ENCODE results near the gene HYKK. TPM values are rescaled to one million over a fixed set of nuclear protein-coding genes. Genes with fewer than 3 reads are reported as not detected.
A peak's percentile ranks its signal among the peaks of the same experiment; 100 is the strongest.

The HYKK gene
- total and polyA plus RNA-seq, 2 of the 13 experiments (the other 11 are each of a cell fraction or from before 2014, with no cell fraction given), result 3.5 to 5.4 TPM

DNA sequence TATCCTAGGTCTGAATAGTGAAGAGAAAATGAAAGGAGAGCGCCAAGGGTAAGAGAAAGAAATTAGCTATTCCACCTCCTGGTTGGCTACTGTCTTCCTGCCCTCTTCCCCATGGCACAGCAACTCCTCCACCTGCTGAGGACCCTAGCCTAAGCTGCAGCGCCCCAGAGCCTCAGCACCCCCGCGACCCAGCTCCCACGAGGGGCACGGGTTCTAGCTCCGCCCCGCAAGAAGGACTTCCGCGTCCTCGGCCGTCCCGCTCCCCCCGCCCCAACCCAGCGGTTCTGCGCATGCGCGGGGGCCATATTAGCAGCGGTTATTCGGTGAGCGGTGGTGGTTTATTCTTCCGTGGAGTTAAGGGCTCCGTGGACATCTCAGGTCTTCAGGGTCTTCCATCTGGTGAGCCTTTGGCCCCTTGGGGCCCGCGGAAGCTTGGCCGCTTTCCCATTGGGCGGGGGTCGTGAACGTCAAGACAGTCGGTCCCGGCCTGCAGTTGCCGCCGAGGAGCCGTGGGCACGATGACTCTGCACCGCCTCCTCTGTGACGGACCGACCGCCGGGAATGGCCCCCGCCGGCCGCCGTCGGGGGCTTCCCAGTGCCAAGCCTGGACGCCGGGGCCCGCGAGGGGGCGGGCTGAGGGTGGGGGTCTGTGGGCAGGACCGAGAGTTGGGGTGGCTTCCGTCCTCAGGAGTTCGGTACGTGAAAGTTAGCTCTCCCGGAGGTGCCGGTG lies 32.9 kb downstream of the HYKK start, which contains the start of gene PSMA4 (continued):
- TF ChIP-seq KLF13 (CRISPR knock-in tag; IDR thresholded peaks at IDR 0.05) (no peak), ZNF329 (CRISPR knock-in tag; IDR thresholded peaks at IDR 0.05; ENCODE audit: low read depth) (0 out of 2 replicates have a peak, but pooled peaks have one; percentile 67), SP5 (CRISPR knock-in tag; IDR thresholded peaks at IDR 0.05; ENCODE audit: borderline replicate concordance, low read depth) (peak; percentile 38; the same call in 1 of the 2 replicates), NFRKB (IDR thresholded peaks at IDR 0.05) (no peak), ZNF24 (IDR thresholded peaks at IDR 0.05) (no peak), ZNF138 (CRISPR knock-in tag; IDR thresholded peaks at IDR 0.05; ENCODE audit: low read depth) (no peak), ZNF446 (CRISPR knock-in tag; IDR thresholded peaks at IDR 0.05) (no peak), CC2D1A (CRISPR knock-in tag; IDR thresholded peaks at IDR 0.05) (no peak; the same call in 1 of the 2 replicates), ARNT2 (CRISPR knock-in tag; IDR thresholded peaks at IDR 0.05; ENCODE audit: low read depth) (peak; percentile 57; the same call in 1 of the 2 replicates), TOE1 (CRISPR knock-in tag; IDR thresholded peaks at IDR 0.05) (no peak), ZBTB3 (CRISPR knock-in tag; IDR thresholded peaks at IDR 0.05; ENCODE audit: borderline replicate concordance, low read depth) (no peak), FOXO1 (CRISPR knock-in tag; IDR thresholded peaks at IDR 0.05) (no peak)
- TF ChIP-seq, protein P1, sequence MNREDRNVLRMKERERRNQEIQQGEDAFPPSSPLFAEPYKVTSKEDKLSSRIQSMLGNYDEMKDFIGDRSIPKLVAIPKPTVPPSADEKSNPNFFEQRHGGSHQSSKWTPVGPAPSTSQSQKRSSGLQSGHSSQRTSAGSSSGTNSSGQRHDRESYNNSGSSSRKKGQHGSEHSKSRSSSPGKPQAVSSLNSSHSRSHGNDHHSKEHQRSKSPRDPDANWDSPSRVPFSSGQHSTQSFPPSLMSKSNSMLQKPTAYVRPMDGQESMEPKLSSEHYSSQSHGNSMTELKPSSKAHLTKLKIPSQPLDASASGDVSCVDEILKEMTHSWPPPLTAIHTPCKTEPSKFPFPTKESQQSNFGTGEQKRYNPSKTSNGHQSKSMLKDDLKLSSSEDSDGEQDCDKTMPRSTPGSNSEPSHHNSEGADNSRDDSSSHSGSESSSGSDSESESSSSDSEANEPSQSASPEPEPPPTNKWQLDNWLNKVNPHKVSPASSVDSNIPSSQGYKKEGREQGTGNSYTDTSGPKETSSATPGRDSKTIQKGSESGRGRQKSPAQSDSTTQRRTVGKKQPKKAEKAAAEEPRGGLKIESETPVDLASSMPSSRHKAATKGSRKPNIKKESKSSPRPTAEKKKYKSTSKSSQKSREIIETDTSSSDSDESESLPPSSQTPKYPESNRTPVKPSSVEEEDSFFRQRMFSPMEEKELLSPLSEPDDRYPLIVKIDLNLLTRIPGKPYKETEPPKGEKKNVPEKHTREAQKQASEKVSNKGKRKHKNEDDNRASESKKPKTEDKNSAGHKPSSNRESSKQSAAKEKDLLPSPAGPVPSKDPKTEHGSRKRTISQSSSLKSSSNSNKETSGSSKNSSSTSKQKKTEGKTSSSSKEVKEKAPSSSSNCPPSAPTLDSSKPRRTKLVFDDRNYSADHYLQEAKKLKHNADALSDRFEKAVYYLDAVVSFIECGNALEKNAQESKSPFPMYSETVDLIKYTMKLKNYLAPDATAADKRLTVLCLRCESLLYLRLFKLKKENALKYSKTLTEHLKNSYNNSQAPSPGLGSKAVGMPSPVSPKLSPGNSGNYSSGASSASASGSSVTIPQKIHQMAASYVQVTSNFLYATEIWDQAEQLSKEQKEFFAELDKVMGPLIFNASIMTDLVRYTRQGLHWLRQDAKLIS (CRISPR knock-in tag; IDR thresholded peaks at IDR 0.05), result no peak; the same call in 1 of the 2 replicates
- TF ChIP-seq, protein P2, sequence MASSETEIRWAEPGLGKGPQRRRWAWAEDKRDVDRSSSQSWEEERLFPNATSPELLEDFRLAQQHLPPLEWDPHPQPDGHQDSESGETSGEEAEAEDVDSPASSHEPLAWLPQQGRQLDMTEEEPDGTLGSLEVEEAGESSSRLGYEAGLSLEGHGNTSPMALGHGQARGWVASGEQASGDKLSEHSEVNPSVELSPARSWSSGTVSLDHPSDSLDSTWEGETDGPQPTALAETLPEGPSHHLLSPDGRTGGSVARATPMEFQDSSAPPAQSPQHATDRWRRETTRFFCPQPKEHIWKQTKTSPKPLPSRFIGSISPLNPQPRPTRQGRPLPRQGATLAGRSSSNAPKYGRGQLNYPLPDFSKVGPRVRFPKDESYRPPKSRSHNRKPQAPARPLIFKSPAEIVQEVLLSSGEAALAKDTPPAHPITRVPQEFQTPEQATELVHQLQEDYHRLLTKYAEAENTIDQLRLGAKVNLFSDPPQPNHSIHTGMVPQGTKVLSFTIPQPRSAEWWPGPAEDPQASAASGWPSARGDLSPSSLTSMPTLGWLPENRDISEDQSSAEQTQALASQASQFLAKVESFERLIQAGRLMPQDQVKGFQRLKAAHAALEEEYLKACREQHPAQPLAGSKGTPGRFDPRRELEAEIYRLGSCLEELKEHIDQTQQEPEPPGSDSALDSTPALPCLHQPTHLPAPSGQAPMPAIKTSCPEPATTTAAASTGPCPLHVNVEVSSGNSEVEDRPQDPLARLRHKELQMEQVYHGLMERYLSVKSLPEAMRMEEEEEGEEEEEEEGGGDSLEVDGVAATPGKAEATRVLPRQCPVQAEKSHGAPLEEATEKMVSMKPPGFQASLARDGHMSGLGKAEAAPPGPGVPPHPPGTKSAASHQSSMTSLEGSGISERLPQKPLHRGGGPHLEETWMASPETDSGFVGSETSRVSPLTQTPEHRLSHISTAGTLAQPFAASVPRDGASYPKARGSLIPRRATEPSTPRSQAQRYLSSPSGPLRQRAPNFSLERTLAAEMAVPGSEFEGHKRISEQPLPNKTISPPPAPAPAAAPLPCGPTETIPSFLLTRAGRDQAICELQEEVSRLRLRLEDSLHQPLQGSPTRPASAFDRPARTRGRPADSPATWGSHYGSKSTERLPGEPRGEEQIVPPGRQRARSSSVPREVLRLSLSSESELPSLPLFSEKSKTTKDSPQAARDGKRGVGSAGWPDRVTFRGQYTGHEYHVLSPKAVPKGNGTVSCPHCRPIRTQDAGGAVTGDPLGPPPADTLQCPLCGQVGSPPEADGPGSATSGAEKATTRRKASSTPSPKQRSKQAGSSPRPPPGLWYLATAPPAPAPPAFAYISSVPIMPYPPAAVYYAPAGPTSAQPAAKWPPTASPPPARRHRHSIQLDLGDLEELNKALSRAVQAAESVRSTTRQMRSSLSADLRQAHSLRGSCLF (CRISPR knock-in tag; IDR thresholded peaks at IDR 0.05; ENCODE audit: borderline replicate concordance), result no peak
- TF ChIP-seq, protein P3, sequence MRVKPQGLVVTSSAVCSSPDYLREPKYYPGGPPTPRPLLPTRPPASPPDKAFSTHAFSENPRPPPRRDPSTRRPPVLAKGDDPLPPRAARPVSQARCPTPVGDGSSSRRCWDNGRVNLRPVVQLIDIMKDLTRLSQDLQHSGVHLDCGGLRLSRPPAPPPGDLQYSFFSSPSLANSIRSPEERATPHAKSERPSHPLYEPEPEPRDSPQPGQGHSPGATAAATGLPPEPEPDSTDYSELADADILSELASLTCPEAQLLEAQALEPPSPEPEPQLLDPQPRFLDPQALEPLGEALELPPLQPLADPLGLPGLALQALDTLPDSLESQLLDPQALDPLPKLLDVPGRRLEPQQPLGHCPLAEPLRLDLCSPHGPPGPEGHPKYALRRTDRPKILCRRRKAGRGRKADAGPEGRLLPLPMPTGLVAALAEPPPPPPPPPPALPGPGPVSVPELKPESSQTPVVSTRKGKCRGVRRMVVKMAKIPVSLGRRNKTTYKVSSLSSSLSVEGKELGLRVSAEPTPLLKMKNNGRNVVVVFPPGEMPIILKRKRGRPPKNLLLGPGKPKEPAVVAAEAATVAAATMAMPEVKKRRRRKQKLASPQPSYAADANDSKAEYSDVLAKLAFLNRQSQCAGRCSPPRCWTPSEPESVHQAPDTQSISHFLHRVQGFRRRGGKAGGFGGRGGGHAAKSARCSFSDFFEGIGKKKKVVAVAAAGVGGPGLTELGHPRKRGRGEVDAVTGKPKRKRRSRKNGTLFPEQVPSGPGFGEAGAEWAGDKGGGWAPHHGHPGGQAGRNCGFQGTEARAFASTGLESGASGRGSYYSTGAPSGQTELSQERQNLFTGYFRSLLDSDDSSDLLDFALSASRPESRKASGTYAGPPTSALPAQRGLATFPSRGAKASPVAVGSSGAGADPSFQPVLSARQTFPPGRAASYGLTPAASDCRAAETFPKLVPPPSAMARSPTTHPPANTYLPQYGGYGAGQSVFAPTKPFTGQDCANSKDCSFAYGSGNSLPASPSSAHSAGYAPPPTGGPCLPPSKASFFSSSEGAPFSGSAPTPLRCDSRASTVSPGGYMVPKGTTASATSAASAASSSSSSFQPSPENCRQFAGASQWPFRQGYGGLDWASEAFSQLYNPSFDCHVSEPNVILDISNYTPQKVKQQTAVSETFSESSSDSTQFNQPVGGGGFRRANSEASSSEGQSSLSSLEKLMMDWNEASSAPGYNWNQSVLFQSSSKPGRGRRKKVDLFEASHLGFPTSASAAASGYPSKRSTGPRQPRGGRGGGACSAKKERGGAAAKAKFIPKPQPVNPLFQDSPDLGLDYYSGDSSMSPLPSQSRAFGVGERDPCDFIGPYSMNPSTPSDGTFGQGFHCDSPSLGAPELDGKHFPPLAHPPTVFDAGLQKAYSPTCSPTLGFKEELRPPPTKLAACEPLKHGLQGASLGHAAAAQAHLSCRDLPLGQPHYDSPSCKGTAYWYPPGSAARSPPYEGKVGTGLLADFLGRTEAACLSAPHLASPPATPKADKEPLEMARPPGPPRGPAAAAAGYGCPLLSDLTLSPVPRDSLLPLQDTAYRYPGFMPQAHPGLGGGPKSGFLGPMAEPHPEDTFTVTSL (CRISPR knock-in tag; IDR thresholded peaks at IDR 0.05; ENCODE audit: borderline replicate concordance), result no peak

Measured in HepG2 (cell line).